ENCODE results near the gene RELB. TPM values are rescaled to one million over a fixed set of nuclear protein-coding genes. Genes with fewer than 3 reads are reported as not detected.

RELB gene
- total RNA-seq, 8 experiments from 2014 or later, result 1.7 to 15.4 (median 5.4) TPM

- Histone ChIP-seq H3K27ac (no peak overlapping the region), H3K4me1 (replicated peaks in 1 of 2) (peaks cover 2 to 23% of the 10 kb centered on the region in 2 donors), H3K4me3 (no peak overlapping the region)
- in situ Hi-C loops (cut with MboI; ENCODE audit: low pct_unique_long_range_greater_than_20kb in 2 of 9, low sequenced_read_pairs in 9 of 9, unreplicated experiment in 9 of 9), result no loop called here
- ATAC-seq (replicated peaks in 6 of 8), result no peak
- WGBS, 10 experiments, result 0 to 81% (median 43%) methylated on average over 2 to 7 of the region's 11 CpGs; no CpG with 5 or more reads in 5 of the 10 experiments
These were observed 73.6 kb downstream of the RELB start for GRCh38 chr19:45074744-45075300.

GRCh38 chr19:45075301-45076028, 74.2 kb downstream of the RELB start:
- no peak overlapping the region for H3K27ac ChIP-seq
- WGBS, 10 experiments, result no CpG with 5 or more reads among the region's 26 CpGs
- in situ Hi-C loops (cut with MboI; ENCODE audit: low pct_unique_long_range_greater_than_20kb in 2 of 9, low sequenced_read_pairs in 9 of 9, unreplicated experiment in 9 of 9), result no loop called here
- ATAC-seq (replicated peaks in 6 of 8), result peak in 7 of 8 experiments; percentile 3 to 57 (median 14)
- H3K4me1 ChIP-seq (replicated peaks in 1 of 2), result peaks cover 5 to 28% of the 10 kb centered on the region in 2 donors
- H3K4me3 ChIP-seq, result peak overlapping the region in 2 of 5 donors; percentile 22 to 32

GRCh38 chr19:45076029-45076850, 75.0 kb downstream of the RELB start, which contains the start of gene ZNF296:
Gene ZNF296, minus strand, starts transcription at chr19:45076478. Its CDS starts 105 bp downstream, at chr19:45076373.
- peak within 1 kb of the TSS in 4 of 5 donors; percentile 10 to 32 (median 21) for H3K4me3 ChIP-seq
- peaks cover 11 to 33% of the 10 kb centered on the region in 2 donors for H3K4me1 ChIP-seq (replicated peaks in 1 of 2)
- in situ Hi-C loops (cut with MboI; ENCODE audit: low pct_unique_long_range_greater_than_20kb in 2 of 9, low sequenced_read_pairs in 9 of 9, unreplicated experiment in 9 of 9), result no loop called here
- 0 to 19% (median 2%) methylated on average over 1 to 12 of the region's 81 CpGs; no CpG with 5 or more reads in 5 of the 10 experiments for WGBS, 10 experiments
- peak; percentile 11 to 56 (median 38) for ATAC-seq (replicated peaks in 6 of 8)
- no peak within 1 kb of the TSS for H3K27ac ChIP-seq

GRCh38 chr19:45076851-45077730, 75.8 kb downstream of the RELB start:
- ATAC-seq (replicated peaks in 6 of 8), result no peak
- Histone ChIP-seq H3K4me1 (replicated peaks in 1 of 2) (peaks cover 11 to 33% of the 10 kb centered on the region in 2 donors), H3K4me3 (peak overlapping the region in 1 of 5 donors; percentile 22), H3K27ac (no peak overlapping the region)
- in situ Hi-C loops (cut with MboI; ENCODE audit: low pct_unique_long_range_greater_than_20kb in 2 of 9, low sequenced_read_pairs in 9 of 9, unreplicated experiment in 9 of 9), result no loop called here
- 17 to 100% (median 60%) methylated on average over 1 to 8 of the region's 15 CpGs; no CpG with 5 or more reads in 1 of the 10 experiments for WGBS, 10 experiments

- H3K27ac ChIP-seq, result peak overlapping the region; percentile 92 to 97
- in situ Hi-C loops (cut with MboI; ENCODE audit: low pct_unique_long_range_greater_than_20kb in 2 of 9, low sequenced_read_pairs in 9 of 9, unreplicated experiment in 9 of 9), result no loop called here
- 0 to 96% (median 66%) methylated on average over 1 to 5 of the region's 10 CpGs; no CpG with 5 or more reads in 1 of the 10 experiments for WGBS, 10 experiments
- peaks cover 11 to 33% of the 10 kb centered on the region in 2 donors for H3K4me1 ChIP-seq (replicated peaks in 1 of 2)
- peak overlapping the region; percentile 90 to 98 (median 95) for H3K4me3 ChIP-seq
- peak in 6 of 8 experiments; percentile 0 to 23 (median 8) for ATAC-seq (replicated peaks in 6 of 8)
These were observed 77.3 kb downstream of the RELB start for GRCh38 chr19:45078390-45079062.

- WGBS, 10 experiments, result 0 to 7% (median 0%) methylated on average over 1 to 13 of the region's 61 CpGs; no CpG with 5 or more reads in 1 of the 10 experiments
These were observed 78.0 kb downstream of the RELB start, which contains the start of gene GEMIN7 for GRCh38 chr19:45079063-45079910. Gene GEMIN7, plus strand, starts transcription at chr19:45079260. Its CDS starts 10,855 bp downstream, at chr19:45090115.

GRCh38 chr19:45079911-45080370, 78.7 kb downstream of the RELB start:
- no peak for ATAC-seq (replicated peaks in 6 of 8)
- peak overlapping the region; percentile 92 to 97 for H3K27ac ChIP-seq
- 0 to 10% (median 0%) methylated on average over 1 to 4 of the region's 6 CpGs; no CpG with 5 or more reads in 2 of the 10 experiments for WGBS, 10 experiments
- H3K4me1 ChIP-seq (replicated peaks in 1 of 2), result peaks cover 9 to 26% of the 10 kb centered on the region in 2 donors
- peak overlapping the region; percentile 90 to 98 (median 95) for H3K4me3 ChIP-seq
- in situ Hi-C loops (cut with MboI; ENCODE audit: low pct_unique_long_range_greater_than_20kb in 2 of 9, low sequenced_read_pairs in 9 of 9, unreplicated experiment in 9 of 9), result no loop called here

More at GRCh38 chr19:45079063-45079910, 78.0 kb downstream of the RELB start, which contains the start of gene GEMIN7:
- in situ Hi-C loops (cut with MboI; ENCODE audit: low pct_unique_long_range_greater_than_20kb in 2 of 9, low sequenced_read_pairs in 9 of 9, unreplicated experiment in 9 of 9), result no loop called here
- H3K4me1 ChIP-seq (replicated peaks in 1 of 2), result peaks cover 11 to 33% of the 10 kb centered on the region in 2 donors
- peak within 1 kb of the TSS; percentile 92 to 97 for H3K27ac ChIP-seq
- ATAC-seq (replicated peaks in 6 of 8), result peak; percentile 72 to 89 (median 83)
- H3K4me3 ChIP-seq, result peak within 1 kb of the TSS; percentile 90 to 98 (median 95)

GRCh38 chr19:45082170-45082569, 80.9 kb downstream of the RELB start:
- in situ Hi-C loops (cut with MboI; ENCODE audit: low pct_unique_long_range_greater_than_20kb in 2 of 9, low sequenced_read_pairs in 9 of 9, unreplicated experiment in 9 of 9), result no loop called here
- Histone ChIP-seq H3K4me1 (replicated peaks in 1 of 2) (peaks cover 9 to 13% of the 10 kb centered on the region in 2 donors), H3K27ac (no peak overlapping the region), H3K4me3 (no peak overlapping the region)
- WGBS, 10 experiments, result 87 to 100% (median 100%) methylated on average over 1 to 3 of the region's 5 CpGs; no CpG with 5 or more reads in 3 of the 10 experiments
- ATAC-seq (replicated peaks in 6 of 8), result no peak

- no peak for ATAC-seq (replicated peaks in 6 of 8)
- peaks cover 6 to 7% of the 10 kb centered on the region in 2 donors for H3K4me1 ChIP-seq (replicated peaks in 1 of 2)
- no peak overlapping the region for H3K4me3 ChIP-seq
- in situ Hi-C loops (cut with MboI; ENCODE audit: low pct_unique_long_range_greater_than_20kb in 2 of 9, low sequenced_read_pairs in 9 of 9, unreplicated experiment in 9 of 9), result no loop called here
- 67 to 100% (median 94%) methylated on average over 1 to 4 of the region's 4 CpGs; no CpG with 5 or more reads in 5 of the 10 experiments for WGBS, 10 experiments
- H3K27ac ChIP-seq, result no peak overlapping the region
These were observed 85.2 kb downstream of the RELB start for GRCh38 chr19:45086480-45086879.

GRCh38 chr19:45087531-45087930, 86.3 kb downstream of the RELB start:
- ATAC-seq (replicated peaks in 6 of 8), result no peak
- H3K4me3 ChIP-seq, result no peak overlapping the region
- in situ Hi-C loops (cut with MboI; ENCODE audit: low pct_unique_long_range_greater_than_20kb in 2 of 9, low sequenced_read_pairs in 9 of 9, unreplicated experiment in 9 of 9), result no loop called here
- no peak overlapping the region for H3K27ac ChIP-seq
- H3K4me1 ChIP-seq (replicated peaks in 1 of 2), result peaks cover 6 to 7% of the 10 kb centered on the region in 2 donors
- whole genome bisulfite sequencing, 10 experiments, result 60 to 100% (median 80%) methylated on average over 1 to 8 of the region's 11 CpGs; no CpG with 5 or more reads in 3 of the 10 experiments
